Testis (tissue), 2 donors: ENCODE data around the gene IFIT3.
"Not testable (repeated sequence)": the region's sequence is repeated elsewhere in the genome, so short reads cannot be mapped to it uniquely, and the experiment has no call there.

ENCODE experiments used
- POLR2A ChIP-seq: fragments of 450-650 bp; IDR thresholded peaks from one replicate; pipeline ENCODE4 v1.6.1; 2017; ENCODE audit warnings: antibody characterized with exemption, mild to moderate bottlenecking, moderate library complexity
- TF ChIP-seq, protein P1 (sequence below), 3 experiments: fragments of 450-650 bp in 2 of 3; fragments of 200-600 bp in 1 of 3; sonication (generic) in 1 of 3; IDR thresholded peaks; one replicate each; pipeline ENCODE4 v1.5.1; 2016 to 2019; ENCODE audit warnings: antibody characterized with exemption in 3 of 3, mild to moderate bottlenecking in 2 of 3, moderate library complexity in 1 of 3

DNA sequence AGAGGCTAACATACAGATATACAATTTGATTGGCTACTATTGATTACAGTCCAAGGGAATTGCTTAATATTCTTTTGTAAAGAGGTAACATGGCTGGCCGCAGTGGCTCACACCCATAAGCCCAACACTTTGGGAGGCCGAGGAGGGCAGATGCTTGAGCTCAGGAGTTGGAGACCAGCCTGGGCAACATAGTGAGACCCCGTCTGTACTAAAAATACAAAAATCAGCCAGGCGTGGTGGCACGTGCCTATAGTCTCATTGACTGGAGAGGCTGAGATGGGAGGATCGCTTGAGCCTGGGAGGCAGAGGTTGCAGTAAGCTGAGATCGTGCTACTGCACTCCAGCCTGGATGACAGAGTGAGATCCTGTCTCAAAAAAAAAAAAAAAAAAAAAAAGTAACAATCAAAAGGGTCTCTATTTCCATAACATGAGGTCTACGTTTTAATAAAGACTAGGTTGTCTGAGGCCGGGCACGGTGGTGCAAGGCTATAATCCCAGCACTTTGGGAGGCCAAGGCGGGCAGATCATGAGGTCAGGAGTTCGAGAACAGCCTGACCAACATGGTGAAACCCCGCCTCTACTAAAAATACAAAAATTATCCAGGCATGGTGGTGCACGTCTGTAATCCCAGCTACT lies 3.8 kb downstream of the IFIT3 start:
- TF ChIP-seq, protein P1, sequence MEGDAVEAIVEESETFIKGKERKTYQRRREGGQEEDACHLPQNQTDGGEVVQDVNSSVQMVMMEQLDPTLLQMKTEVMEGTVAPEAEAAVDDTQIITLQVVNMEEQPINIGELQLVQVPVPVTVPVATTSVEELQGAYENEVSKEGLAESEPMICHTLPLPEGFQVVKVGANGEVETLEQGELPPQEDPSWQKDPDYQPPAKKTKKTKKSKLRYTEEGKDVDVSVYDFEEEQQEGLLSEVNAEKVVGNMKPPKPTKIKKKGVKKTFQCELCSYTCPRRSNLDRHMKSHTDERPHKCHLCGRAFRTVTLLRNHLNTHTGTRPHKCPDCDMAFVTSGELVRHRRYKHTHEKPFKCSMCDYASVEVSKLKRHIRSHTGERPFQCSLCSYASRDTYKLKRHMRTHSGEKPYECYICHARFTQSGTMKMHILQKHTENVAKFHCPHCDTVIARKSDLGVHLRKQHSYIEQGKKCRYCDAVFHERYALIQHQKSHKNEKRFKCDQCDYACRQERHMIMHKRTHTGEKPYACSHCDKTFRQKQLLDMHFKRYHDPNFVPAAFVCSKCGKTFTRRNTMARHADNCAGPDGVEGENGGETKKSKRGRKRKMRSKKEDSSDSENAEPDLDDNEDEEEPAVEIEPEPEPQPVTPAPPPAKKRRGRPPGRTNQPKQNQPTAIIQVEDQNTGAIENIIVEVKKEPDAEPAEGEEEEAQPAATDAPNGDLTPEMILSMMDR (IDR thresholded peaks at IDR 0.05) = not testable (repeated sequence)
- TF ChIP-seq POLR2A = not testable (repeated sequence)
